Lower leg skin (tissue), 4 donors: ENCODE measurements around the gene TBKBP1. TPM values are rescaled to one million over a fixed set of nuclear protein-coding genes. Genes with fewer than 3 reads are reported as not detected.

Experiments used
- DNase-seq, 2 donors: peaks; one replicate each; pipeline ENCODE4 v3.0.0-alpha.2; 2019; ENCODE audit warnings: low spot score in 2 of 2
- H3K4me3 ChIP-seq: fragments of 200-600 bp; sonication (generic); 2 replicates; pipeline ENCODE4 v1.5.1; 2017; ENCODE audit warnings: mild to moderate bottlenecking, low read depth; ENCODE audit not compliant: poor library complexity, severe bottlenecking
- CTCF ChIP-seq, 3 donors: fragments of 450-650 bp; IDR thresholded peaks; one replicate each; pipeline ENCODE4 v1.5.1; 2016; ENCODE audit warnings: antibody characterized with exemption in 3 of 3, mild to moderate bottlenecking in 3 of 3, moderate library complexity in 2 of 3
- POLR2A ChIP-seq, 2 donors: fragments of 450-650 bp; IDR thresholded peaks; one replicate each; pipeline ENCODE4 v1.6.1; 2016 to 2017; ENCODE audit warnings: antibody characterized with exemption in 2 of 2, mild to moderate bottlenecking in 1 of 2, moderate library complexity in 1 of 2
- WGBS, 2 donors: methylation state at CpG; one replicate each; pipeline ENCODE4 v1.1.5; 2018; 5-methylcytosine and 5-hydroxymethylcytosine counted together
- intact Hi-C: fragments of 100-400 bp; cut with DNase I; formaldehyde crosslinking; loops from one replicate; pipeline ENCODE4 v1.15.0; 2023; ENCODE audit warnings: low total_unique reads
- total RNA-seq, 4 donors: library from RNA; depleted of rRNA; stranded (reverse); fragments of >200 nt; gene quantifications; one replicate each; pipeline ENCODE4 v1.1.0, GENCODE V29; 2016

The TBKBP1 gene
- total RNA-seq, 4 donors from 2014 or later, result 7.1 to 14.7 (median 9.3) TPM

- no peak overlapping the region for H3K4me3 ChIP-seq
- 71 to 73% methylated on average over 9 of the region's 9 CpGs for WGBS, 2 donors
- peak in 1 of 2 donors; percentile 80 for DNase-seq
- intact Hi-C loops, result no loop called here
- no peak for TF ChIP-seq POLR2A (IDR thresholded peaks at IDR 0.05)
- no peak for TF ChIP-seq CTCF (IDR thresholded peaks at IDR 0.05)
Observed at GRCh38 chr17:47697906-47698711, 4.1 kb downstream of the TBKBP1 start.

- no peak for DNase-seq
- 60 to 67% methylated on average over 19 to 25 of the region's 25 CpGs for WGBS, 2 donors
- TF ChIP-seq CTCF (IDR thresholded peaks at IDR 0.05), result peak in 1 of 3 donors; percentile 29
- no peak for TF ChIP-seq POLR2A (IDR thresholded peaks at IDR 0.05)
- H3K4me3 ChIP-seq, result no peak overlapping the region
- intact Hi-C loops, result no loop called here
Observed at GRCh38 chr17:47698749-47699535, 5.0 kb downstream of the TBKBP1 start.

GRCh38 chr17:47699536-47699840 lies 5.5 kb downstream of the TBKBP1 start:
- intact Hi-C loops, result no loop called here
- DNase-seq, result no peak
- no peak for TF ChIP-seq POLR2A (IDR thresholded peaks at IDR 0.05)
- TF ChIP-seq CTCF (IDR thresholded peaks at IDR 0.05), result no peak
- WGBS, 2 donors, result 92 to 94% methylated on average over 4 of the region's 4 CpGs
- no peak overlapping the region for H3K4me3 ChIP-seq

GRCh38 chr17:47700471-47701449 lies 6.8 kb downstream of the TBKBP1 start:
- no peak for DNase-seq
- H3K4me3 ChIP-seq, result no peak overlapping the region
- WGBS, 2 donors, result 93 to 96% methylated on average over 12 to 13 of the region's 13 CpGs
- intact Hi-C loops, result no loop called here
- no peak for TF ChIP-seq POLR2A (IDR thresholded peaks at IDR 0.05)
- no peak for TF ChIP-seq CTCF (IDR thresholded peaks at IDR 0.05)

- intact Hi-C loops, result no loop called here
- TF ChIP-seq POLR2A (IDR thresholded peaks at IDR 0.05), result no peak
- TF ChIP-seq CTCF (IDR thresholded peaks at IDR 0.05), result no peak
- no peak overlapping the region for H3K4me3 ChIP-seq
- DNase-seq, result no peak
- 92 to 95% methylated on average over 4 of the region's 4 CpGs for WGBS, 2 donors
Observed at GRCh38 chr17:47701608-47702007, 7.6 kb downstream of the TBKBP1 start.
